K562 (cell line): Measurements from ENCODE around the gene MINAR1. TPM values are rescaled to one million over a fixed set of nuclear protein-coding genes. Genes with fewer than 3 reads are reported as not detected.

Source experiments
- ATAC-seq: fragments of 200-7000 bp; cut with Tn5 transposase; 3 replicates; pipeline ENCODE4 v1.9.1; 2020; ENCODE audit warnings: moderate library complexity
- BruUV-seq: library from RNA; stranded (reverse); fragments of 400-500 nt; replicated peaks from 2 replicates; lab custom pipeline; 2021; lab: Mats Ljungman, UMichigan
- CTCF ChIA-PET: fragments of 300-600 bp; formaldehyde crosslinking; extraction: SDS; loops from one replicate; lab custom pipeline; 2021; ENCODE audit warnings: low intra/inter-chr PET ratio; lab: Yijun Ruan, JAX
- POLR2A ChIA-PET: fragments of 300-600, 350-650 bp; sonication (Branson Sonifier 250); formaldehyde crosslinking; extraction: SDS; loops from one replicate; lab custom pipeline; 2021; ENCODE audit warnings: antibody characterized with exemption, inconsistent platforms; lab: Yijun Ruan, JAX
- DNase-seq, 4 experiments: peaks; one replicate each; pipeline versions ENCODE4 v3.0.0 to v3.0.0-alpha.2; 2011 to 2018; ENCODE audit warnings: low spot score in 3 of 4, mixed read lengths in 3 of 4; ENCODE audit errors: extremely low read depth in 1 of 4
- FAIRE-seq: peaks from 2 replicates; lab custom pipeline; 2011; peaks lifted over from hg19 to GRCh38; lab: Jason Lieb, UNC
- H2AFZ ChIP-seq: 2 replicates; pipeline ENCODE4 v1.6.0; 2011; ENCODE audit warnings: low read depth, low read length, control low read depth, inconsistent platforms
- H3K27ac ChIP-seq: fragments of 200-600 bp; 3 replicates; pipeline ENCODE4 v1.8.0; 2011; ENCODE audit warnings: low read depth, mild to moderate bottlenecking, control low read depth, inconsistent platforms, low read length, moderate library complexity, mixed read lengths; ENCODE audit errors: extremely low read depth
- H3K27me3 ChIP-seq, 2 experiments: fragments of 300-600 bp in 1 of 2; 2 replicates in 1 of 2; 3 replicates in 1 of 2; pipeline versions ENCODE4 v1.6.0 to v1.8.0; 2011; ENCODE audit warnings: inconsistent platforms in 2 of 2, low read length in 2 of 2, mild to moderate bottlenecking in 1 of 2, mixed read lengths in 1 of 2, moderate library complexity in 1 of 2; ENCODE audit not compliant: control insufficient read depth in 2 of 2, insufficient read depth in 2 of 2
- H3K36me3 ChIP-seq: fragments of 300-600 bp; 3 replicates; pipeline ENCODE4 v1.8.0; 2011; ENCODE audit warnings: mild to moderate bottlenecking, low read length, inconsistent platforms; ENCODE audit not compliant: control insufficient read depth, insufficient read depth
- H3K4me1 ChIP-seq, 2 experiments: fragments of 200-600 bp in 1 of 2; replicated peaks in 1 of 2; 2 replicates in 1 of 2; 3 replicates in 1 of 2; pipeline versions ENCODE4 v1.5.1 to v1.8.0; 2011; ENCODE audit warnings: inconsistent platforms in 2 of 2, low read length in 2 of 2, mild to moderate bottlenecking in 1 of 2, mixed read lengths in 1 of 2, moderate library complexity in 1 of 2; ENCODE audit not compliant: control insufficient read depth in 2 of 2, insufficient read depth in 2 of 2
- H3K4me2 ChIP-seq: 2 replicates; pipeline ENCODE4 v1.6.1; 2011; ENCODE audit warnings: low read length, control low read depth, inconsistent platforms, mixed read lengths; ENCODE audit not compliant: insufficient read depth
- H3K4me3 ChIP-seq: fragments of 200-600 bp; sonication (generic), shearing (Covaris generic); 2 replicates; pipeline ENCODE4 v1.5.1; 2016; ENCODE audit warnings: control low read depth, inconsistent platforms
- H3K79me2 ChIP-seq: fragments of 200-600 bp; 3 replicates; pipeline ENCODE4 v1.8.0; 2011; ENCODE audit warnings: low read length, inconsistent platforms; ENCODE audit not compliant: control insufficient read depth, insufficient read depth
- H3K9ac ChIP-seq, 2 experiments: 2 replicates each; pipeline versions ENCODE4 v1.6.0 to v1.6.1; 2011; ENCODE audit warnings: low read depth in 2 of 2, low read length in 2 of 2, control low read depth in 1 of 2, inconsistent platforms in 1 of 2, mild to moderate bottlenecking in 1 of 2, mixed read lengths in 1 of 2; ENCODE audit not compliant: insufficient read depth in 1 of 2
- H3K9me1 ChIP-seq: one replicate; pipeline ENCODE4 v1.6.0; 2011; ENCODE audit warnings: inconsistent platforms, mild to moderate bottlenecking, low read length, moderate library complexity; ENCODE audit not compliant: control insufficient read depth, insufficient read depth
- H3K9me3 ChIP-seq: replicated peaks from 2 replicates; pipeline ENCODE4 v1.5.1; 2011; ENCODE audit warnings: low read depth, low read length, inconsistent platforms; ENCODE audit not compliant: control insufficient read depth, insufficient read depth
- H4K20me1 ChIP-seq: replicated peaks from 2 replicates; pipeline ENCODE4 v1.6.1; 2011; ENCODE audit warnings: low read length, inconsistent platforms, mixed read lengths; ENCODE audit not compliant: control insufficient read depth, insufficient read depth
- BCL6 ChIP-seq: fragments of 250-450 bp; sonication (Bioruptor Pico); IDR thresholded peaks from 2 replicates; pipeline ENCODE4 v1.4.0; 2020
- BMI1 ChIP-seq: fragments of 150-350 bp; IDR thresholded peaks from 2 replicates; pipeline ENCODE4 v1.6.1; 2014; ENCODE audit warnings: low read length
- ESRRB ChIP-seq: fragments of 250-450 bp; sonication (Bioruptor Pico); IDR thresholded peaks from 2 replicates; pipeline ENCODE4 v1.5.0; 2020; ENCODE audit warnings: mild to moderate bottlenecking, moderate library complexity, borderline replicate concordance
- FOXA3 ChIP-seq, 2 experiments: fragments of 450-650 bp in 1 of 2; sonication (generic) in 1 of 2; formaldehyde crosslinking; IDR thresholded peaks in 1 of 2; conservative IDR thresholded peaks in 1 of 2; 2 replicates each; pipeline versions ENCODE4 v1.4.0 to v1.8.0; 2020 to 2022; ENCODE audit warnings: mild to moderate bottlenecking in 2 of 2, missing genetic modification reagents in 1 of 2
- ZC3H4 ChIP-seq: sonication (generic); formaldehyde crosslinking; IDR thresholded peaks from 2 replicates; pipeline ENCODE4 v1.9.0; 2021; ENCODE audit warnings: missing genetic modification reagents, borderline replicate concordance
- ZNF184 ChIP-seq: sonication (generic); formaldehyde crosslinking; IDR thresholded peaks from 2 replicates; pipeline ENCODE4 v1.5.0; 2020; ENCODE audit warnings: missing genetic modification reagents
- ZNF644 ChIP-seq: fragments of 200-800 bp; sonication (Bioruptor generic); IDR thresholded peaks from 2 replicates; pipeline ENCODE4 v1.6.1; 2016; ENCODE audit warnings: low read depth, missing genetic modification characterization, missing compliant biosample characterization
- WGBS: fragments of 100-300 bp; shearing (Covaris generic); methylation state at CpG from one replicate; pipeline ENCODE4 v1.1.6; 2016; ENCODE audit warnings: low coverage, mixed read lengths; ENCODE audit not compliant: insufficient coverage; ENCODE audit errors: missing lambda C conversion rate; 5-methylcytosine and 5-hydroxymethylcytosine counted together
- in situ Hi-C: fragments of 300-500 bp; cut with MboI; formaldehyde crosslinking; loops from 4 replicates; pipeline ENCODE4 v1.15.0; 2018; ENCODE audit warnings: inconsistent platforms, mixed read lengths
- intact Hi-C: fragments of 100-400 bp; cut with micrococcal nuclease; formaldehyde crosslinking; loops from 2 replicates; pipeline ENCODE4 v1.14.2; 2022
- polyA plus RNA-seq, 8 experiments: library from polyadenylated mRNA; depleted of rRNA in 4 of 8; stranded (reverse) in 5 of 8; unstranded in 3 of 8; fragments of >200 nt; fragmentation: Nextera tagmentation in 2 of 8; fragmentation: Illumina TruSeq in 1 of 8; extraction: Ambion mirVana in 2 of 8; extraction: Trizol in 1 of 8; gene quantifications; 2 replicates each; pipeline versions ENCODE4 v1.2.1 to v1.2.3, GENCODE V29; 2011 to 2014; ENCODE audit warnings: inconsistent platforms in 1 of 8, missing spikeins in 1 of 8
- total RNA-seq, 7 experiments: library from RNA; depleted of rRNA in 6 of 7; stranded (reverse); fragments of >200 nt in 6 of 7; fragmentation: Illumina TruSeq in 2 of 7; extraction: Trizol in 2 of 7; gene quantifications; 2 replicates each; pipeline versions ENCODE4 v1.2.1 to v1.2.3, GENCODE V29; 2011 to 2021; ENCODE audit warnings: low replicate concordance in 1 of 7
- TF ChIP-seq, protein P1 (sequence below): sonication (generic); formaldehyde crosslinking; IDR thresholded peaks from 2 replicates; pipeline ENCODE4 v1.8.1; 2022; ENCODE audit warnings: missing genetic modification reagents

MINAR1 gene
- total and polyA plus RNA-seq, 9 of the 15 experiments (the other 6 are each of a cell fraction or from before 2014, with no cell fraction given), result 0.21 to 1.2 (median 0.52) TPM

DNA sequence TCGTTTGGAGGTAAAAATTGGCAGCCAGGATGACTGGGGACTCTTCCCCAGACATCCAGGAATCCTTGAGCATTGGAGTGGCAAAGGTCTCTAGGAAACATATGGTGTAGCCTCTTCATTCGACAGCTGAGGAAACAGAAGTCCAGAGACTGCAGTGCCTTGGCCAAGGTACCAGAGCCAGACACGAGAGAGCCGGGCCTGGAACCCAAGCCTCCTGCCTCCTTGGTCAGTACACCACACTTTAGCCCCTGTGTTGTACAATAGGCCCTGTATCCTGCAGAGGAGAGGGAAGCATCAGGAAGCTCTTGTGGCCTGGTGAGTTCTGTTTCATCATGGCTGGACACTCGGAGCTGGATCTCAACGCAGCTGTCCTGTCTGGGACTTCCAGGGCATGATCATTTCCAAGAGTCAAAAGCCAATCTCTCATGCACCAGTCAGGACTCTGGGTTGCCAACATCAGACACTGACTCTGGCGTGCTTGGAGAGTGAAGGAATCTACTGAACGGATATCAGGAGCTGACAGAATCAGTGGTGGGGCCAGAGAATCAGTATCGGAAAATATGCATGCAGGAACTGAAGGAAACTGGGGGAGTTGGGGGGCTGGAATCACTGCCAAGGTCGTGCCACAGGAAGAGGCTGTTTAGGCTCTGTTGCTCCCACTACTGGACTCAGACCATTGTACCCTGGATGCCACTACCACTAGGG lies 6.4 kb upstream of the MINAR1 start:
- Histone ChIP-seq H4K20me1 (0 out of 2 replicates have a peak, but pooled peaks cover 3% of the 10 kb centered on the region), H3K79me2 (no peaks in the 10 kb centered on the region), H3K4me3 (no peak overlapping the region), H3K9ac (no peak overlapping the region), H3K9me3 (no peaks in the 10 kb centered on the region), H3K27me3 (peaks cover 0 to 4% of the 10 kb centered on the region in 2 experiments; a peak in 2 of 5 replicates), H3K4me2 (no peak overlapping the region), H3K27ac (no peak overlapping the region), H2AFZ (no peak overlapping the region), H3K9me1 (no peaks in the 10 kb centered on the region), H3K36me3 (no peaks in the 10 kb centered on the region), H3K4me1 (no peaks in the 10 kb centered on the region)
- WGBS, result 10% methylated on average over 10 of the region's 10 CpGs
- POLR2A ChIA-PET, result interaction anchor here (0.7 to 0.8 kb wide), 2 partner anchors 28 to 182 kb away, joined by 3 read pairs; no protein-coding TSS in a partner anchor
- ATAC-seq, result no peak
- TF ChIP-seq ZC3H4 (CRISPR knock-in tag) (no peak), BCL6 (CRISPR knock-in tag) (no peak), ZNF644 (tag) (no peak), FOXA3 (CRISPR knock-in tag; conservative IDR thresholded peaks at IDR 0.05 in 1 of 2, IDR thresholded peaks at IDR 0.05 in 1 of 2) (no peak), ZNF184 (CRISPR knock-in tag) (no peak), BMI1 (no peak), ESRRB (no peak)
- TF ChIP-seq, protein P1, sequence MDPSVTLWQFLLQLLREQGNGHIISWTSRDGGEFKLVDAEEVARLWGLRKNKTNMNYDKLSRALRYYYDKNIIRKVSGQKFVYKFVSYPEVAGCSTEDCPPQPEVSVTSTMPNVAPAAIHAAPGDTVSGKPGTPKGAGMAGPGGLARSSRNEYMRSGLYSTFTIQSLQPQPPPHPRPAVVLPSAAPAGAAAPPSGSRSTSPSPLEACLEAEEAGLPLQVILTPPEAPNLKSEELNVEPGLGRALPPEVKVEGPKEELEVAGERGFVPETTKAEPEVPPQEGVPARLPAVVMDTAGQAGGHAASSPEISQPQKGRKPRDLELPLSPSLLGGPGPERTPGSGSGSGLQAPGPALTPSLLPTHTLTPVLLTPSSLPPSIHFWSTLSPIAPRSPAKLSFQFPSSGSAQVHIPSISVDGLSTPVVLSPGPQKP, result no peak
- intact Hi-C loops, result no loop called here
- no TSS peak for BruUV-seq
- no peak for DNase-seq
- in situ Hi-C loops, result no loop called here
- FAIRE-seq, result no peak
- CTCF ChIA-PET, result no interaction called here
